Hematopoietic multipotent progenitor cell treated with erythropoietin and hydrocortisone succinate and interleukin-3 and kit ligand, for 4 days (in vitro differentiated cells): Measurements from ENCODE around the gene OFD1.
"Not testable (repeated sequence)": the region's sequence is repeated elsewhere in the genome, so short reads cannot be mapped to it uniquely, and the experiment has no call there.

ENCODE experiments used
- DNase-seq: peaks from one replicate; pipeline ENCODE4 v3.0.0-alpha.2; 2015

Gene OFD1

DNA sequence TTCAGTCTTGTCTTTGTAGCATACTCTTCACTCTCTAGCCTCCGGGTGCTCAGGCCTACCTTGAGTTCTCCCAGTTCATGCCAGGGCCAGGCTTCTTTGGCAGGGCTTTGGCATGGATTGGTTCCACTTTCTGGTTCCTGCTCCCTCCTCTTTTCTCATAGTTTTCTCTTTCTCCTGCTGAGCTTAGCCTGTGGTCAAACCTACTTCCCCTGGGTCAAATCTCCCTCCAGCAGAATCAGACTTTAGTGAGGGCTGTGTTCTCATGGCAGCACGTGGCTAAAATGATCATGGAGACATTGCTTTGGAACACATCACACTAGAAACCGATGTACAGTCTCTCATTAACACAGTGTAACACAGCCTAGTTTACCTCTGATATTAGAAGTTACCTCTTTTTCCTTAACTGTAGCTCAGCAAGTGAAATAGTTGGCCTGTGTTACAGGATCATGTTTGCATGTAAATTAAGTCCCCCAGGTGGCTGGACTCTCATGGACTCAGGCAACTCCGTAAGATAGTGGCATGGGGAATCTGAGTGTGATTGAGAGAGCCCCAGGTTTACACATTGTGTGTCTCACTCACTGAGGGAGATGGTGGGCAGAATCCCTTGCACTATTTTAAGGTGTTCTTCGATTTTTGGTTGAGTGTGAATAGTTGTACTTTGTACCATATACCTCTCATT lies 32.3 kb upstream of the OFD1 start:
- peak; percentile 27 for DNase-seq

- DNase-seq: no peak
These were observed 31.4 kb upstream of the OFD1 start for GRCh38 chrX:13703135-13703534.

DNA sequence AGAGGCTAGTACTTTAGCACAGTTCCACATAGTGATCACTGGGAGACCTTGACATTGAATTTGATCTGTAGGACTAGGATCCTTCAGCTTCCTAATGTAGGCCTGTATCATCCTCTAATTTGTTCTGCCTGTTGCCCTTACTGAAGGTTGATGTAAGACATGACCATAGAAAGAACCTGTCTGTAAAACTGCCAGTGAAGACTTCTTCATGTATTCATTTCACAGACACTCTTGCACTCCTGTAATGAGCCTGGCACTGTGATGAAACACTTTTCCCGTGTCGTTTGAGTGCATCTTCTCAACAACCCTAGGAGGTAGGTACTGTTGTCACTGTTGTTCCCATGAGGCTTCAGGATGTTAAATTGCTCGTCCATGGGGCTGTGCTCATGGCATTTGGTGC lies 31.0 kb upstream of the OFD1 start:
- DNase-seq: no peak

DNA sequence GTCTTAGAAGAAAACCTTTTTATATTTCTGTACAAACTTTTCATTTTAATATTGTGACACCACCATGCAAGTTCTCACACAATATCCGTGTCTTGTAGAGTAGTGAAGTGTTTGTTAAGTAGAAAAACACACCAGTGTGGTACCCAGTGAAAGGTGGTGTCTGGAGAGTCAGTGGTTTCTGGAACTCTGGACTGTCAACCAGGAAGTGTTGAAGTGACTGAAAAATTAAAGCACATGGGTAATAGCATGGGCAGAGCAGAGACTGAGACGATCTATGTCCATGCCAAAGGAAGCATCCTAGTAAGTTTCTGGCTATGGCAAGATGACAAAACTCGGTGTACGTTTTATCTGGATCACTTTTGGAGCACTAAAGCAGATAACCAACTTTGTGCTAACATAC lies 23.4 kb upstream of the OFD1 start:
- no peak for DNase-seq

- no peak for DNase-seq
These were observed 18.1 kb upstream of the OFD1 start for GRCh38 chrX:13716455-13716854.

- no peak for DNase-seq
These were observed 17.6 kb upstream of the OFD1 start for GRCh38 chrX:13716905-13717304.

DNA sequence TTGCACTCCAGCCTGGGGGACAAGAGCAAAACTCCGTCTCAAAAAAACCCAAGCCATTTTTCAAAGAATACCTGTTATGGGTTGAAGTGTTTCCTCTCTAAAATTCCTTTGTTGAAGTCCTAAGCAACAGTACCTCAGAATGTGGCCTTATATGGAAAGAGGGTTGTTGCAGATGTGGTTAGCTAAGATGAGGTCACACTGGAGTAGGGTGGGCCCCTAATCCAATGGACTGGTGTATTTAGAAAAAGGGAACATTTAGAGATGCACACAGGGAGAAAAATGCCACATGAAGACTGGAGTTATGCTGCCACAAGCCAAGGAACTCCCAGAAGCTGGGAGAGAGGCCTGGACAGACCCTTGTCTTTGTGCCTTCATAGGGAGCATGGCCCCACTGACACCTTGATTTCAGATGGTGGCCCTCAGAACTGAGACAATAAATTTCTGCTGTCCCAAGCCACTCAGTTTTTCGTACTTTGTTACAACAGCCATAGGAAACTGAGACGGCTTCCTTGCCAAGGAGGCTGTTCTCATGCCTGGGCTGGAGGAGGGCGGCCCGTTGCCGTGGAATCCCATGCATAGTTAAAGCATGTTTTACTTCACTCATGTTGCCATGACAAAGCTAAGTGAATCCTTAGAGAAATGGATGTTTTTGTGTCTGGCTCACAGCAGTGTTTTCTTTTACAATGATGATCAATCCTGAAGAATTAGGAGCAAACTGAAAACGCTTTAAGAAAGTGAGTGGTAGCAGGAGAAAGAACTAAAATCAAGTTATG lies 16.7 kb upstream of the OFD1 start:
- no peak for DNase-seq

DNA sequence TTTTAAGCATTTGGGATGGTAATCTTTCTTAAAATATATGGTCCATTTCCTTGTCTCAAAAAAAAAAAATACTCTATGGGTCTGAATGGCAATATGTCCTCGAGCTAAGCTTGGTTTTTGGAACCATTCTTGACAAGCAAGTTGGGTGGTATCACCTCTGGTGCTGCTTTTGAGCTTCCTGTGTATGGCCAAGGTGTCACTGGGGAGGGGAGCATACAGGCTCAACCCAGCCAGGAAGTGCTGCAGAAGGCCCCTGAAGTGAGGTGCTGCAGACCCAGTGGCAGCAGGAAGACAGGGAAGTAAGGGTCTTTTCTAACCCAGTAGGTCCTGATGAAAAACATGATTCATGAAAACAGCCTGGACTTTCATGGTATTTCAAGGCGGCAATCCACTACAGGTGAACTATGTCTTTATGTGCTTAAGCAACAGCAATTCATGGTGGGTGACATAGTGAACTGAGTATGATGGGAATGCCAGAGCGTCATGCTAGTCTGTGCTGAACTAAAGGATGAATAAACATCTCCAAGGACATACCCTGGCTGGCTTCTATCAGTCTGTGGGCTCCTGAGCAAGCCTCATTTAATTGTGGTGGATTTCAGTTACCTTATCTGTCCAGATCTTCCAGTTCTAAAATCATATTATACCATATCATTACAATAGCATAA lies 15.2 kb upstream of the OFD1 start:
- DNase-seq: no peak

DNA sequence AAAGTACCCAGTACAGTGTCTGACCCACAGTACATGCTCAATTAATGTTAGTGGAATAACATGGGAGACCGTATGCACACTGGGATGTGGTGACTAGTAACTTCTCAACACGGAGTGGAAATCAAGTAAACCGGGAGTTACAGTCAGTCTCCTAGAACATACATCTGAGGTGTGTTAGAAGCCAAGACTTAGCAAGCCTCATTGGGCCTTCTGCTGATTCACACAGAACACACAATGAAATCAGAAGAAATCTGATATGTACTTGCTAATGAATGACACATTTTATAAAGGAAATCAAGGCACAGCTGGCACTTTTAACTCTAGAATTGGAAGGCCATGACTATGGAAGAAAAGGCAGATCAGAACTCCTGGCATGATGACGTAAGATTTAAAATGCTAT lies 13.2 kb upstream of the OFD1 start:
- DNase-seq: no peak

DNA sequence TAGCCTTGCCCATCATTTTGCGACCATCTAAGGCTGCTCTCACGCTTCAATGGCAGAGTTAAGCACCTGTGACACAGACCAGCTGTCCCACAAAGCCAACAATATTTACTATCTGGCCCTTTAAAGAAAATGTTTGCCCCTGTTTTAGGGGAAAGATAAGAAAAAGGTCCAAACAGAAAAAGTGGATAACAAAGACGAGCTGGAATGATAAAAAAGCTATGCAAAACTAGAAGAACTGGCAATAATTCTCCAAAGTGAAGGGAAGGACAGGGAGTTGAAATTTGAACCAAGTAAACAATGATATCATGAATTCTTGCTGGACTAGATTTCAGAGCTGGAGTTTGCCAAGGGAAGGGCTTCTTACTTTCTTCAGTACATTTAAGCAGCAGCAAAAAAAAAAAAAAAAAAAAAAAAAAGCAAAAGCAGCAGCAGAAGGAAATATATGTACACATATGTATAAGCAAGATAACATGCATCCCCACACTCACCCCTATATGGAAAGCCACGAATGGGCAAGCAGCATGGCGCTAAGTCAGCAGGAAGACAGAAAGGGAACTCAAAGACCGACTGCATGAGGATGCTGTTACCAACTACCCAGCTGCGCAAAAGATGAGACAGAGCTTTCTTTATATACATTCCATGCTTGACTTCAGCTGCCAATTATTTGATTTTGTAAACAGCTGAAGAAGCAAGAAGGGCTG lies 12.6 kb upstream of the OFD1 start:
- peak; percentile 86 for DNase-seq

DNA sequence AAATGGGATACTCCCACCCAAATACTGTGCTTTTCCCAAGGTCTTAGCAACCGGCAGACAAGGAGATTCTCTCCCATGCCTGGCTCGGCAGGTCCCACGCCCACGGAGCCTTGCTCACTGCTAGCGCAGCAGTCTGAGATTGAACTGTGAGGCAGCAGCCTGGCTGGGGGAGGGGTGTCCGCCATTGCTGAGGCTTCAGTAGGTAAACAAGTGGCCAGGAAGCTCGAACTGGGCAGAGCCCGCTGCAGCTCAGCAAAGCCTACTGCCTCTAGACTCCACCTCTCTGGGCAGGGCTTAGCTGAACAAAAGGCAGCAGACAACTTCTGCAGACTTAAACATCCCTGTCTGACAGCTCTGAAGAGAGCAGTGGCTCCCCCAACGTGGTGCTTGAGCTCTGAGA lies 9.7 kb upstream of the OFD1 start:
- not testable (repeated sequence) for DNase-seq

DNA sequence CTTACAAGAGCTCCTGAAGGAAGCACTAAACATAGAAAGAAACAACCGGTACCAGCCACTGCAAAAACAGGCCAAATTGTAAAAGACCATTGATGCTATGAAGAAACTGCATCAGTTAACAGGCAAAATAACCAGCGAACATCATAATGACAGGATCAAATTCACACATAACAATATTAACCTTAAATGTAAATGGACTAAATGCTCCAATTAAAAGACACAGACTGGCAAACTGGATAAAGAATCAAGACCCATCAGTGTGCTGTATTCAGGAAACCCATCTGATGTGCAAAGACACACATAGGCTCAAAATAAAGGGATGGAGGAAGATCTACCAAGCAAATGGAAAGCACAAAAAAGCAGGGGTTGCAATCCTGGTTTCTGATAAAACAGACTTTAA lies 8.0 kb upstream of the OFD1 start:
- not testable (repeated sequence) for DNase-seq

- DNase-seq: not testable (repeated sequence)
These were observed 4.0 kb upstream of the OFD1 start for GRCh38 chrX:13730523-13730922.

- no peak for DNase-seq
These were observed 2.1 kb upstream of the OFD1 start for GRCh38 chrX:13732246-13733067.

DNA sequence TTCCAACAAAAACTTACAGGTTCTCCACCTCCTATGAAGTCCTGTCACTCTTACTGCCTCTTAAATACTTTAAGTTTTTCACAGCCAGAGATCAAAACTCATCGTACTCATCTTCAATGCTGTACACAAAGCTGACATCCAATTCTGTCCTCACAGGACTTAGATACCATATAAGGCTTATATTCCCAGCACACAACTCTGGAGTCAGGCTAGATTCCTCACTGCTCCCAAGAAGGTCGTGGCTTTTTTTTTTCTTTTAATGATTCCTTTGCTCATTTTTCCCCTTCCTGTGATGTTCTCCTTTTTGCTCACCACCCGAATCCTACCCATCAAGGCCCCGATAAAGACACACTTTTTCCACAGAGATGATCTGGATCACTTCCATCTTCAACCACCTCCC lies 1.0 kb upstream of the OFD1 start:
- no peak for DNase-seq

- DNase-seq: no peak
These were observed 7.1 kb downstream of the OFD1 start for GRCh38 chrX:13741695-13742094.

DNA sequence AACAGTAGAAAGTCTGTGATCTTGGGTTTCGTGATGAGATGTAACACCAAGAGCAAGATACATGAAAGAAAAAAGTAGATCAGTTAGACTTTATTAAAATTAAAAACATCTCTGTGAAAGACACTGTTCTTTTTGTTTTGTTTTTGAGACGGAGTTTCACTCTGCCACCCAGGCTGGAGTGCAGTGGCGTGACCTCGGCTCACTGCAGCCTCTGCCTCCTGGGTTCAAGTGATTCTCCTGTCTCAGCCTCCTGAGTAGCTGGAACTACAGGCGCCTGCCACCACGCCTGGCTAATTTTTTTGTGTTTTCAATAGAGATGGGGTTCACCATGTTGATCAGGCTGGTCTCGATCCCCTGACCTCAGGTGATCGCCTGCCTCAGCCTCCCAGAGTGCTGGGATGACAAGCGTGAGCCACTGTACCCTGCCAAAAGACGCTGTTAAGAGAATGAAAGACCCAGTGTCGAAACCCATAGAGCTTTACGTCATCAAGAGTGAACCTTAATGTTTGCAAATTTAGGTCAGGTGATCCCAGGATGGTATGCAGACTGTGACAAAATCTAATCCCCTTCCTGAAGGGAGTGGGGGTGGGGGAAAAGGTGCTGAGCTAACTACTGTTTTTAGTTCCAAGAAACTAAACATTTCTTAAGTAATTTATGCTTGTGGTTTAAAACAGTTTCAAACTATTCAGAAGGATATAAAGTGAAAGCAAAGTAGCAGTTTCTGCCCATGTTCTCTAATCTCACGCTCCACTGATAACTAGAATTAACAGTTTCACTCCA lies 8.0 kb downstream of the OFD1 start:
- peak; percentile 67 for DNase-seq

DNA sequence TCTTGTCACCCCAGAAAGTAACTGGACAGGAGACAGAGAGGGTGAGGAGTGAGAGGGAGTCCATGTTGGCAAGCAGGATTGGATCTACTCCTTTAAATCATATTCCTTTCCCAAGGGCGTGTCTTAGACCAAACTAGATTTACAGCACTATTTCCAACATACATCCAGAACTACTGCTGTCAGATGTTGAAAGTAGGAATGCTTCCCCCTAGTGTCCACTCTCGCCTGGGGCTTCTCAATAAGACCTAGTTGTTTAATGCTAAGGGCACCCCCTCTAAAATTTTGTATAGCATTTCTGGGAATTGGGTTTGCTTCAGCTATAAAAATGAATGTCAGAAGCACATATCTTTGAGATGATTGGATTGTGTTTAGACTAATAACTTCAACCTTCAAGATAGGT lies 13.3 kb downstream of the OFD1 start:
- peak; percentile 73 for DNase-seq

GRCh38 chrX:13748486-13748885 lies 13.9 kb downstream of the OFD1 start:
- no peak for DNase-seq

DNA sequence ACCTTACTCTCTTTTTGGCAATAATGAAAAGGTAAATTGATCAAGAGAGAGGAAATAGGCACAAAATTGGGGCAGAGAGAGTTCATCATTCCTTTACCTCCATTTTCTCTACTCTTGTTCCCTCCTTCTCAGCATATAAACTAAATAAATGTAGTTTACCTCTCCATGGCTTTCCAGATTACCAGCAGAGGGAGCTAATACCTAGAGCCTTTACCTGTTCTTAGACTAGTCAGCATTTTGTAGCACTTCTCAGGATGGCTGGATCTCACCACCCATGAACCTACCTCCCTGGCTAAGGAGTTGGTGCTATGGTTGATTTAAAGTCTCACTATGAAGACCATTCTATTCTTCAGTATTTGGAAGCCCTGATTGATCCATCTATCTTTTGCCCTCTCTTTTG lies 15.7 kb downstream of the OFD1 start:
- DNase-seq: peak; percentile 60

DNA sequence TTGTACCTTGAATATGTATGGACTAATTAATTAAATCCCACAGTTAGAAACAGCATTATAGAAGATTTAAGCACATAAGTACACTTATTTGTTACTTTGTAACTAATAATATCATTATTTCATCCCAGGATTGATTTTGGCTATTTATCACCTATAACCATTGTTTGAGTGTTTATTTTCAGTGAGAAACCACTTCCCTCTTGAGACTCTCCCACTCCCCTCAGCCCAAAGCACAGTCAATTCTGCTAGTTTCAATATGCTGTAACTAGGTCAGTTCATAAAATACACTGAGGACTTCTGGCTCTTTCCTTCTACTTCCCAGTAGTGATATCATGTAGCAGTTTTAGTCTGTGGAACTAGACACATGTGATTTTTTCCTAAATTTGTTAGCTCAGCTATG lies 16.3 kb downstream of the OFD1 start:
- DNase-seq: no peak

DNA sequence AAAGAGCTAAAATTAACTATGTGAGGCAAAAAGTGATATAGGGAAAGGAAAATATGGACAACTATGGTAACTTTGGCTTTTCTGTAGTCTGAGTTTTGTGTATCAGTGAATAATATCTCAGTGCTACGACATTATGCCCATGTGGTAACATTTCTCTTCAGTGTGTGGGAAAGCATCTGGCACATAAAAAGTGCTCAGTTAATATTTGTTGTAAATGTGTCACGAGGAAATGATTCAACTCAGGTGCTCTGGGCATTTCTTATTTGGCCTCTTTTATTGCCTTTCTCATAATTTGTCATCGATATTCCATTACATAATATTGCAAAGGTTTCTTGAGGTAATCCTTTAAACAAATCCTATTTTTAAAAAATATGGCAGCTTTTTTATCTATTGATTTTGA lies 17.6 kb downstream of the OFD1 start:
- no peak for DNase-seq
